GM18868 (cell line): Measurements from ENCODE around the gene TEX55.
"Not testable (repeated sequence)": the region's sequence is repeated elsewhere in the genome, so short reads cannot be mapped to it uniquely, and the experiment has no call there.

ENCODE experiments used
- ATAC-seq: cut with Tn5 transposase; IDR thresholded peaks from one replicate; pipeline ENCODE4 v1.9.1; 2021; ENCODE audit warnings: mild to moderate bottlenecking, moderate library complexity; ENCODE audit not compliant: unreplicated experiment

Gene TEX55

GRCh38 chr3:119160361-119160760 lies 14.4 kb downstream of the TEX55 start:
- no peak for ATAC-seq

GRCh38 chr3:119160815-119161214 lies 14.8 kb downstream of the TEX55 start:
- no peak for ATAC-seq

- ATAC-seq = no peak
These were observed 15.3 kb downstream of the TEX55 start for GRCh38 chr3:119161240-119161639.

GRCh38 chr3:119164745-119165144 lies 18.8 kb downstream of the TEX55 start:
- not testable (repeated sequence) for ATAC-seq

GRCh38 chr3:119170821-119171220 lies 24.9 kb downstream of the TEX55 start:
- no peak for ATAC-seq

- ATAC-seq = no peak
These were observed 27.4 kb downstream of the TEX55 start, which contains the start of gene UPK1B for GRCh38 chr3:119173325-119173724. UPK1B (plus strand) TSS chr3:119173598; CDS start chr3:119186742, 13,144 bp downstream.

- ATAC-seq = no peak
These were observed 30.1 kb downstream of the TEX55 start for GRCh38 chr3:119175872-119176756.

- no peak for ATAC-seq
These were observed 30.8 kb downstream of the TEX55 start for GRCh38 chr3:119176778-119177177.

GRCh38 chr3:119177321-119177720 lies 31.4 kb downstream of the TEX55 start:
- ATAC-seq = no peak

GRCh38 chr3:119181765-119182164 lies 35.8 kb downstream of the TEX55 start:
- ATAC-seq = no peak

- ATAC-seq = no peak
These were observed 38.1 kb downstream of the TEX55 start for GRCh38 chr3:119184111-119184510.

- ATAC-seq = no peak
These were observed 39.0 kb downstream of the TEX55 start for GRCh38 chr3:119184796-119185570.

GRCh38 chr3:119187266-119187665 lies 41.3 kb downstream of the TEX55 start:
- ATAC-seq = no peak

- ATAC-seq = no peak
These were observed 45.8 kb downstream of the TEX55 start for GRCh38 chr3:119191800-119192199.

GRCh38 chr3:119194237-119195150 lies 48.5 kb downstream of the TEX55 start:
- ATAC-seq = no peak

GRCh38 chr3:119195151-119195476 lies 49.1 kb downstream of the TEX55 start:
- no peak for ATAC-seq

GRCh38 chr3:119195911-119196310 lies 49.9 kb downstream of the TEX55 start:
- ATAC-seq = no peak
